HL-60/S4 treated with retinoic acid at 250 ng/mL for 4 days and 3 days (cell line): ENCODE data around the gene ANAPC10.

Source experiments
- in situ Hi-C: fragments of 300-500 bp; cut with MboI; formaldehyde crosslinking; loops from 2 replicates; pipeline ENCODE4 v1.7.0; 2022; ENCODE audit warnings: low sequenced_read_pairs

ANAPC10 gene

GRCh38 chr4:145075742-145076468 lies 22.1 kb downstream of the ANAPC10 start:
- in situ Hi-C loops: no loop called here

- in situ Hi-C loops: no loop called here
Measured at GRCh38 chr4:145071560-145071959, 26.4 kb downstream of the ANAPC10 start.

- in situ Hi-C loops: no loop called here
Measured at GRCh38 chr4:145069361-145069760, 28.6 kb downstream of the ANAPC10 start.

- in situ Hi-C loops: no loop called here
Measured at GRCh38 chr4:145066063-145066501, 31.9 kb downstream of the ANAPC10 start.

- in situ Hi-C loops: no loop called here
Measured at GRCh38 chr4:145061318-145061920, 36.6 kb downstream of the ANAPC10 start.

GRCh38 chr4:145058256-145058655 lies 39.7 kb downstream of the ANAPC10 start:
- in situ Hi-C loops: no loop called here

- in situ Hi-C loops: no loop called here
Measured at GRCh38 chr4:145056325-145057130, 41.5 kb downstream of the ANAPC10 start.

- in situ Hi-C loops: no loop called here
Measured at GRCh38 chr4:145055533-145056257, 42.3 kb downstream of the ANAPC10 start.

- in situ Hi-C loops: no loop called here
Measured at GRCh38 chr4:145049241-145049640, 48.8 kb downstream of the ANAPC10 start.

GRCh38 chr4:145048817-145049216 lies 49.2 kb downstream of the ANAPC10 start:
- in situ Hi-C loops: no loop called here

GRCh38 chr4:145047151-145047550 lies 50.8 kb downstream of the ANAPC10 start:
- in situ Hi-C loops: no loop called here

- in situ Hi-C loops: no loop called here
Measured at GRCh38 chr4:145045180-145045579, 52.8 kb downstream of the ANAPC10 start.

- in situ Hi-C loops: no loop called here
Measured at GRCh38 chr4:145044341-145044740, 53.7 kb downstream of the ANAPC10 start.

GRCh38 chr4:145043306-145043705 lies 54.7 kb downstream of the ANAPC10 start:
- in situ Hi-C loops: no loop called here

GRCh38 chr4:145042601-145043285 lies 55.3 kb downstream of the ANAPC10 start:
- in situ Hi-C loops: no loop called here

GRCh38 chr4:145041378-145041777 lies 56.6 kb downstream of the ANAPC10 start:
- in situ Hi-C loops: no loop called here

GRCh38 chr4:145035494-145036136 lies 62.4 kb downstream of the ANAPC10 start:
- in situ Hi-C loops: no loop called here

- in situ Hi-C loops: no loop called here
Measured at GRCh38 chr4:145034727-145035211, 63.2 kb downstream of the ANAPC10 start.

GRCh38 chr4:145019346-145019745 lies 78.7 kb downstream of the ANAPC10 start:
- in situ Hi-C loops: no loop called here

GRCh38 chr4:145014365-145014764 lies 83.6 kb downstream of the ANAPC10 start:
- in situ Hi-C loops: no loop called here
